Stimulated activated effector memory CD8-positive, alpha-beta T cell treated with anti-CD3 and anti-CD28 coated beads, Interleukin-12 subunit alpha, Interleukin-12 subunit beta, amount 100 ng/mL, for 72 hours (primary cell): ENCODE measurements around the gene CHAT.

ENCODE experiments used
- ATAC-seq: fragments of 150-1000 bp; cut with Tn5 transposase; 2 replicates; pipeline ENCODE4 v1.10.0; 2021
- DNase-seq, 2 donors: peaks; one replicate each; pipeline ENCODE4 v3.0.0; 2021 to 2022; ENCODE audit warnings: low spot score in 2 of 2
- H3K27ac Mint-ChIP-seq: one replicate; pipeline ENCODE4 v1.8.0; 2022; ENCODE audit warnings: mild to moderate bottlenecking, mixed read lengths
- H3K36me3 Mint-ChIP-seq: one replicate; pipeline ENCODE4 v1.8.0; 2022; ENCODE audit warnings: mild to moderate bottlenecking, mixed read lengths
- H3K4me1 Mint-ChIP-seq: one replicate; pipeline ENCODE4 v1.8.0; 2022; ENCODE audit warnings: mixed read lengths
- H3K4me3 Mint-ChIP-seq: one replicate; pipeline ENCODE4 v1.8.0; 2022; ENCODE audit warnings: mild to moderate bottlenecking, mixed read lengths
- H3K9me3 Mint-ChIP-seq: one replicate; pipeline ENCODE4 v1.8.0; 2022; ENCODE audit warnings: mixed read lengths

The CHAT gene

GRCh38 chr10:49647985-49648795 is 34.4 kb downstream of the CHAT start:
- Mint-ChIP-seq H3K4me1 (peaks cover 9% of the 10 kb centered on the region), H3K9me3 (no peaks in the 10 kb centered on the region), H3K36me3 (no peaks in the 10 kb centered on the region), H3K27ac (no peak overlapping the region), H3K4me3 (no peak overlapping the region)
- ATAC-seq: no peak
- no peak for DNase-seq

GRCh38 chr10:49649294-49649693 is 35.5 kb downstream of the CHAT start:
- ATAC-seq (peak; percentile 54), DNase-seq (peak in 1 of 2 donors; percentile 53)
- no peak overlapping the region for H3K4me3 Mint-ChIP-seq
- H3K27ac Mint-ChIP-seq: no peak overlapping the region
- no peaks in the 10 kb centered on the region for H3K36me3 Mint-ChIP-seq
- no peaks in the 10 kb centered on the region for H3K9me3 Mint-ChIP-seq
- H3K4me1 Mint-ChIP-seq: peaks cover 9% of the 10 kb centered on the region

GRCh38 chr10:49649936-49650723 is 36.3 kb downstream of the CHAT start:
- H3K27ac Mint-ChIP-seq: no peak overlapping the region

GRCh38 chr10:49650724-49651034 is 36.8 kb downstream of the CHAT start:
- DNase-seq: peak in 1 of 2 donors; percentile 39
- Mint-ChIP-seq H3K4me1 (peaks cover 9% of the 10 kb centered on the region), H3K27ac (no peak overlapping the region), H3K9me3 (no peaks in the 10 kb centered on the region), H3K36me3 (no peaks in the 10 kb centered on the region), H3K4me3 (no peak overlapping the region)
- ATAC-seq: no peak

More at GRCh38 chr10:49649936-49650723, 36.3 kb downstream of the CHAT start:
- no peak overlapping the region for H3K4me3 Mint-ChIP-seq
- H3K36me3 Mint-ChIP-seq: no peaks in the 10 kb centered on the region
- peaks cover 9% of the 10 kb centered on the region for H3K4me1 Mint-ChIP-seq
- DNase-seq (peak in 1 of 2 donors; percentile 48), ATAC-seq (no peak)
- H3K9me3 Mint-ChIP-seq: no peaks in the 10 kb centered on the region

- DNase-seq (peak in 1 of 2 donors; percentile 40), ATAC-seq (no peak)
- Mint-ChIP-seq H3K9me3 (no peaks in the 10 kb centered on the region), H3K27ac (no peak overlapping the region), H3K36me3 (no peaks in the 10 kb centered on the region), H3K4me3 (no peak overlapping the region), H3K4me1 (peaks cover 9% of the 10 kb centered on the region)
These were observed 37.4 kb downstream of the CHAT start for GRCh38 chr10:49651039-49651835.

GRCh38 chr10:49651917-49652316 is 38.1 kb downstream of the CHAT start:
- no peak for ATAC-seq

GRCh38 chr10:49652421-49653272 is 38.8 kb downstream of the CHAT start:
- no peaks in the 10 kb centered on the region for H3K36me3 Mint-ChIP-seq
- ATAC-seq (no peak), DNase-seq (peak in 1 of 2 donors; percentile 42)
- peaks cover 9% of the 10 kb centered on the region for H3K4me1 Mint-ChIP-seq
- no peak overlapping the region for H3K27ac Mint-ChIP-seq
- no peaks in the 10 kb centered on the region for H3K9me3 Mint-ChIP-seq
- H3K4me3 Mint-ChIP-seq: no peak overlapping the region

More at GRCh38 chr10:49651917-49652316, 38.1 kb downstream of the CHAT start:
- no peaks in the 10 kb centered on the region for H3K36me3 Mint-ChIP-seq
- H3K4me3 Mint-ChIP-seq: no peak overlapping the region
- no peaks in the 10 kb centered on the region for H3K9me3 Mint-ChIP-seq
- no peak overlapping the region for H3K27ac Mint-ChIP-seq
- peaks cover 9% of the 10 kb centered on the region for H3K4me1 Mint-ChIP-seq
- no peak for DNase-seq

GRCh38 chr10:49653273-49653929 is 39.6 kb downstream of the CHAT start:
- H3K27ac Mint-ChIP-seq: no peak overlapping the region
- no peaks in the 10 kb centered on the region for H3K36me3 Mint-ChIP-seq
- no peaks in the 10 kb centered on the region for H3K9me3 Mint-ChIP-seq
- no peak overlapping the region for H3K4me3 Mint-ChIP-seq
- ATAC-seq: no peak
- DNase-seq: peak in 1 of 2 donors; percentile 39
- H3K4me1 Mint-ChIP-seq: peaks cover 9% of the 10 kb centered on the region

- ATAC-seq: no peak
- Mint-ChIP-seq H3K36me3 (no peaks in the 10 kb centered on the region), H3K4me3 (no peak overlapping the region), H3K27ac (no peak overlapping the region), H3K4me1 (peaks cover 7% of the 10 kb centered on the region), H3K9me3 (peaks cover 6% of the 10 kb centered on the region)
- peak in 1 of 2 donors; percentile 30 for DNase-seq
These were observed 40.3 kb downstream of the CHAT start for GRCh38 chr10:49654036-49654693.

- DNase-seq (peak in 1 of 2 donors; percentile 23), ATAC-seq (no peak)
- H3K4me1 Mint-ChIP-seq: no peaks in the 10 kb centered on the region
- H3K4me3 Mint-ChIP-seq: no peak overlapping the region
- H3K9me3 Mint-ChIP-seq: peaks cover 11% of the 10 kb centered on the region
- H3K27ac Mint-ChIP-seq: no peak overlapping the region
- no peaks in the 10 kb centered on the region for H3K36me3 Mint-ChIP-seq
These were observed 41.3 kb downstream of the CHAT start for GRCh38 chr10:49655099-49655498.

GRCh38 chr10:49656845-49657493 is 43.1 kb downstream of the CHAT start:
- no peaks in the 10 kb centered on the region for H3K36me3 Mint-ChIP-seq
- no peaks in the 10 kb centered on the region for H3K4me1 Mint-ChIP-seq
- ATAC-seq (no peak), DNase-seq (no peak)
- peaks cover 11% of the 10 kb centered on the region for H3K9me3 Mint-ChIP-seq
- no peak overlapping the region for H3K27ac Mint-ChIP-seq
- no peak overlapping the region for H3K4me3 Mint-ChIP-seq

- no peak for DNase-seq
- no peak overlapping the region for H3K4me3 Mint-ChIP-seq
- no peaks in the 10 kb centered on the region for H3K36me3 Mint-ChIP-seq
- peaks cover 11% of the 10 kb centered on the region for H3K9me3 Mint-ChIP-seq
- no peaks in the 10 kb centered on the region for H3K4me1 Mint-ChIP-seq
- no peak for ATAC-seq
- no peak overlapping the region for H3K27ac Mint-ChIP-seq
These were observed 43.8 kb downstream of the CHAT start for GRCh38 chr10:49657606-49658005.

- Mint-ChIP-seq H3K27ac (no peak overlapping the region), H3K4me3 (no peak overlapping the region), H3K4me1 (no peaks in the 10 kb centered on the region), H3K9me3 (peaks cover 11% of the 10 kb centered on the region), H3K36me3 (no peaks in the 10 kb centered on the region)
- ATAC-seq (no peak), DNase-seq (no peak)
These were observed 47.5 kb downstream of the CHAT start for GRCh38 chr10:49661140-49661856.
